H1 (cell line): ENCODE data around the gene PKD1L1. TPM values are rescaled to one million over a fixed set of nuclear protein-coding genes. Genes with fewer than 3 reads are reported as not detected.

ENCODE experiments used
- CBX5 ChIP-seq: fragments of 300-800, 300-1000 bp; sonication (generic); IDR thresholded peaks from 2 replicates; pipeline ENCODE4 v1.7.1; 2016; ENCODE audit warnings: antibody characterized with exemption, low read length, low read depth
- CREB1 ChIP-seq: IDR thresholded peaks from 2 replicates; pipeline ENCODE4 v1.6.1; 2012; ENCODE audit warnings: inconsistent platforms
- CTBP2 ChIP-seq: IDR thresholded peaks from 2 replicates; pipeline ENCODE4 v1.7.0; 2011; ENCODE audit warnings: borderline replicate concordance, mild to moderate bottlenecking, moderate library complexity, mixed read lengths, low read length; ENCODE audit not compliant: insufficient read depth, insufficient read length
- GTF2F1 ChIP-seq: IDR thresholded peaks from 2 replicates; pipeline ENCODE4 v1.6.1; 2012; ENCODE audit warnings: low read depth, low read length, improper control_type of control experiment, borderline replicate concordance
- KDM1A ChIP-seq: fragments of 200-600, 300-600 bp; sonication (generic); IDR thresholded peaks from 2 replicates; pipeline ENCODE4 v1.7.1; 2016; ENCODE audit warnings: mild to moderate bottlenecking, low read length, borderline replicate concordance
- KDM5A ChIP-seq: fragments of 200-600 bp; IDR thresholded peaks from 2 replicates; pipeline ENCODE4 v1.7.1; 2012; ENCODE audit warnings: mild to moderate bottlenecking, low read length, inconsistent platforms, mixed read lengths
- MAFK ChIP-seq: IDR thresholded peaks from 2 replicates; pipeline ENCODE4 v1.6.1; 2012; ENCODE audit warnings: low read depth, mild to moderate bottlenecking, improper control_type of control experiment, low read length
- RNF2 ChIP-seq: fragments of 200-900, 300-1000 bp; sonication (generic); IDR thresholded peaks from 2 replicates; pipeline ENCODE4 v1.7.1; 2016; ENCODE audit warnings: borderline replicate concordance, low read depth, mild to moderate bottlenecking, antibody characterized with exemption, low read length; ENCODE audit not compliant: poor library complexity, severe bottlenecking; ENCODE audit errors: missing control alignments
- RXRA ChIP-seq: IDR thresholded peaks from 2 replicates; pipeline ENCODE4 v1.6.1; 2011; ENCODE audit warnings: low read depth, mild to moderate bottlenecking, low read length, moderate library complexity; ENCODE audit not compliant: insufficient read depth
- polyA plus RNA-seq, 7 experiments: library from polyadenylated mRNA; depleted of rRNA in 3 of 7; stranded (reverse) in 5 of 7; unstranded in 2 of 7; fragments of >200 nt in 5 of 7; fragments of 200-250 nt in 2 of 7; gene quantifications; 1 replicate in 5 of 7; 2 replicates in 1 of 7; 4 replicates in 1 of 7; pipeline versions ENCODE4 v1.2.1 to v1.2.3, GENCODE V29; 2011 to 2013; ENCODE audit warnings: missing spikeins in 2 of 7, mixed read lengths in 2 of 7
- total RNA-seq: library from RNA; stranded (reverse); fragmentation: NEBNext Ultra II Directional; extraction: Animal tissue kit (Norgen Biotek cat#: 25700); gene quantifications from 2 replicates; pipeline ENCODE4 v1.2.1, GENCODE V29; 2021

PKD1L1 gene
- total and polyA plus RNA-seq, 2 of the 8 experiments (the other 6 are each of a cell fraction or from before 2014, with no cell fraction given), result 0.22 to 0.35 TPM

DNA sequence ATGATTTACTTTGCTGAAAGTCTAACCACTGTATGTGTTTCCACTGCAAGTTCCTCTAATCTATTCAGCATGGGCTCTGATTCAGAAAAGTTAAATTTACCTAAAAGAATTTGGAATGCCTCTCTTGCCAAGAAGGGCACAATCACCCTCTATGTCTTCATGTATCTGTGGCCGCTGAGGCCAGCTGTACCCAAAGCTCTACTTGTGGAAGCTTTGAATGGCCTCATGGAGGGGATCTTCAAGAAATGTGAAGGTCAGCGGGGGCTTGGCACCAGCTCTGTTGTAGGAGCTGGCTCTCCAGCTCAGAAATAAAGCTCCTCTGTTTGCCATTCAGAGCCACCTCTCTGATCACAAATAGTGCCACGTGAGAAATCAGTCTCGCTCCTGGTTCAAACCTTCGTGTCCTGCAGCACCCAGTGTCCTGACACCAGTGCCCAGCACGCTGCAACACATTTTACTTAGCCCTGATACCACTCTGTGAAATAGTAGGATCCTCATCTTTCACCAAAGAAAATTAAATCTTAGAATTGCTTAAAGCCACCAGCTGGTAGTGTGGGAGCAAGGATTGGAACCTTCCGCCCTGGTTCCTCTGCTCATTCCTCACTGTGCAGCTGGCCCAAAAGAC, 61.1 kb downstream of the PKD1L1 start (continued):
- no peak for TF ChIP-seq MAFK
- TF ChIP-seq CBX5, result no peak
- no peak for TF ChIP-seq RNF2
- no peak for TF ChIP-seq KDM5A
- no peak for TF ChIP-seq RXRA
- TF ChIP-seq CREB1, result no peak
- no peak for TF ChIP-seq CTBP2
- TF ChIP-seq GTF2F1, result no peak
- no peak for TF ChIP-seq KDM1A
